Measurements from ENCODE around the gene PSMA6.

PSMA6 gene

DNA sequence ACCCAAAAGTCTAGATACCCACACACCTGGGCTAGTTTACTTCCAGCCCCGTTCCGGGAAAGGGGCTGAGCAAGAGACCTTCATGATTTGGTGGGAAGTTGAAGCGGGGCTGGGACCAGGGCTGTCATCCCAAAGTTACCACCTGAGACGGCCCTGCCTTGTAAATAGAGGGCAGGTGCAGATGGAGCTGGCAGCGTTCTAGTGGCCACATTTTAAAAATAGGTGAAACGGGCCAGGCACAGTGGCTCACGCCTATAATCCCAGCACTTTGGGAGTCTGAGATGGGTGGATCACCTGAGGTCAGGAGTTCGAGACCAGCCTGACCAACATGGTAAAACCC lies 68.9 kb downstream of the PSMA6 start:
- in situ Hi-C loops (cut with HindIII; ENCODE audit: low pct_ligation_motif_present, low sequenced_read_pairs): no loop called here
- Histone ChIP-seq H3K27ac (no peak overlapping the region), H3K27me3 (replicated peaks) (no peaks in the 10 kb centered on the region), H3K4me3 (ENCODE audit: low read depth, low read length) (no peak overlapping the region), H3K36me3 (replicated peaks) (no peaks in the 10 kb centered on the region)
- TF ChIP-seq, protein P1, sequence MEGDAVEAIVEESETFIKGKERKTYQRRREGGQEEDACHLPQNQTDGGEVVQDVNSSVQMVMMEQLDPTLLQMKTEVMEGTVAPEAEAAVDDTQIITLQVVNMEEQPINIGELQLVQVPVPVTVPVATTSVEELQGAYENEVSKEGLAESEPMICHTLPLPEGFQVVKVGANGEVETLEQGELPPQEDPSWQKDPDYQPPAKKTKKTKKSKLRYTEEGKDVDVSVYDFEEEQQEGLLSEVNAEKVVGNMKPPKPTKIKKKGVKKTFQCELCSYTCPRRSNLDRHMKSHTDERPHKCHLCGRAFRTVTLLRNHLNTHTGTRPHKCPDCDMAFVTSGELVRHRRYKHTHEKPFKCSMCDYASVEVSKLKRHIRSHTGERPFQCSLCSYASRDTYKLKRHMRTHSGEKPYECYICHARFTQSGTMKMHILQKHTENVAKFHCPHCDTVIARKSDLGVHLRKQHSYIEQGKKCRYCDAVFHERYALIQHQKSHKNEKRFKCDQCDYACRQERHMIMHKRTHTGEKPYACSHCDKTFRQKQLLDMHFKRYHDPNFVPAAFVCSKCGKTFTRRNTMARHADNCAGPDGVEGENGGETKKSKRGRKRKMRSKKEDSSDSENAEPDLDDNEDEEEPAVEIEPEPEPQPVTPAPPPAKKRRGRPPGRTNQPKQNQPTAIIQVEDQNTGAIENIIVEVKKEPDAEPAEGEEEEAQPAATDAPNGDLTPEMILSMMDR (IDR thresholded peaks at IDR 0.05; ENCODE audit: low read depth, low read length, missing control alignments): no peak
- DNase-seq: no peak

DNA sequence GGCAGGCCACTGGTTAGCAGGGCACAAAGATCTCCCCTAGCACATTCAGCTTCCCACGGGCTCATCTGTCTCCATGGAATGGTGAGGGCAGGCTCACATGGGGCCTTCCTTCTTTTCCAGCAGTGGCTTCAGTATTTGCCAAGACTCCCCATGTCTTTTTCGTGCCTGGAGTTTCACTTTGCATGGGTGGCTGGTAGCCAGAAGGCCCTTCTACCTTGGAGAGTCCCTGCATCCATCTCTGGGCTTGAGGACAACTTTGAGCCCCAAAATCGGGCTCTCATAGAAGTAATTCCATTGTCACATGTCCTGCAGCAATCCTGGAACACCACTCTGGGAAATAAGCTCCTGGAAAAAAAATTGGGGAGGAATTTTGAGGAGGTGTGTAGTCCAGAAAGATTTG lies 70.3 kb downstream of the PSMA6 start:
- no peak overlapping the region for H3K4me3 ChIP-seq (ENCODE audit: low read depth, low read length)
- no peak overlapping the region for H3K27ac ChIP-seq
- in situ Hi-C loops (cut with HindIII; ENCODE audit: low pct_ligation_motif_present, low sequenced_read_pairs): no loop called here
- no peaks in the 10 kb centered on the region for H3K36me3 ChIP-seq (replicated peaks)
- DNase-seq: no peak
- TF ChIP-seq, protein P1 (IDR thresholded peaks at IDR 0.05; ENCODE audit: low read depth, low read length, missing control alignments): no peak
- H3K27me3 ChIP-seq (replicated peaks): no peaks in the 10 kb centered on the region

DNA sequence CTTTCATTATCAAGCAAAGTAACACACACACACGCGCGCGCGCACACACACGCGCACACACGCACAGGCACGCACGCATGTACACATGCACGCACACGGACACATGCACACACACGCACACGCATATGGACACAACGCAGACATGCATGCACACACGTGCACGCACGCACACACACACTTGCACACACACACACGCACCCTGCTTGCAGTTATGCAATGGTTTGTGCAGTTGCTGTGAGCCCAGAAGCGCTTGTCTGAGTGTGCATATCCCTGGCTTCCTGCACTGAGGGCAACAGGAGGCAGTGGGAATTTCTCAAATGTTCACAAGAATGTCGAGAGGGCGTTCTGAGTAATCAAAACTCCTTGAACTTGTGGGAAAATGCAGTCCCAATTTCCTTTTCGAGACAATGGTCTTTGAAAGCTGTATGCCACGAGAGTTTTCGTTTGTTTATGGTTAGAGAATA lies 70.8 kb downstream of the PSMA6 start:
- in situ Hi-C loops (cut with HindIII; ENCODE audit: low pct_ligation_motif_present, low sequenced_read_pairs): no loop called here
- peak; percentile 58 for DNase-seq
- Histone ChIP-seq H3K36me3 (replicated peaks) (no peaks in the 10 kb centered on the region), H3K27me3 (replicated peaks) (no peaks in the 10 kb centered on the region), H3K4me3 (ENCODE audit: low read depth, low read length) (no peak overlapping the region), H3K27ac (peak overlapping the region; percentile 63)
- TF ChIP-seq, protein P1 (IDR thresholded peaks at IDR 0.05; ENCODE audit: low read depth, low read length, missing control alignments): no peak

DNA sequence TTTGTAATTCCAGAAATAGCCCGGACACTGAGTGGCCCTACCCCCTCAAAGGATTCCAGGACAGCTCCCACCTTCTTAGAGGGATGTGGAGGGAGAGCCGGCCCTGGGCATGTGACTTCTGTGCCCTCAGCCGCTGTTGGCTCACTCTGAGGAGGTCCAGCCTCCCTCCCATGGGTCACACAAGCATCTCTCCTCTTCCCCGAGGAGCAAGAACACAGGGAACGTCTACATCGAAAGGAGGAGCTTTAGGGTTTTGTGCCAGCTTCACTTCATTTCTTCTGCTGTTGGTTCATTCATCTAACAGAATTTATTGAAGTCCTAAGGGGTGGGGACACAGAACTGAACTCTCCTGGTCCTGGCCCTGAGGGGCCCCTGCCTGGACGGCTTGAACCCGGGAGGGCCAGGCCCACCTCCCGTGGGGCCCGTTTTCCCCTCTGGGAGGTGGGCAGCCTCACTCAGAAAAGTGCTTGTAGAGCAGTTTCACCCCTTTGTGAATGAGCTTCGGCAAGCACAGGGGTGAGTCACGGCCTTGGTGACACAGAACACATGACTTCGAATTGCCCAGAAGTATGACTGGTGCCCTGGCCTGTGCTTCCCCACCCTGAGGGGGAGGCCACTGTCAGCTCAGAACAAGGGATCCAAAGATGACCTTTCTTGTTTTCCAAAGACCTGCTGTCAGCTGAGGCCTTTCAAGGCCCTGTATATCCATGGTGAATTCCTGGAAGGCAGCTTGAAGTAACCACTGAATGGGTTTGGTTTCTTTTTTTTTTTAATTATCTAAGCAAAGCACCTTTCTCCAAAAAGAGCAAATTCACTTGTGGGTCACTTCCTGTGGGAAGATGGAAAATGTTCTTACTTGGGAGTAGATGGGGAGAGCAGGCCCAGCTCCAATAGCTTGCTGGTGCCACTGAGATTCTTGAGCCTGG lies 73.2 kb downstream of the PSMA6 start:
- Histone ChIP-seq H3K27me3 (replicated peaks) (no peaks in the 10 kb centered on the region), H3K36me3 (replicated peaks) (no peaks in the 10 kb centered on the region), H3K4me3 (ENCODE audit: low read depth, low read length) (no peak overlapping the region), H3K27ac (peak overlapping the region; percentile 63)
- TF ChIP-seq, protein P1 (IDR thresholded peaks at IDR 0.05; ENCODE audit: low read depth, low read length, missing control alignments): no peak
- DNase-seq: peak; percentile 86
- in situ Hi-C loops (cut with HindIII; ENCODE audit: low pct_ligation_motif_present, low sequenced_read_pairs): no loop called here

DNA sequence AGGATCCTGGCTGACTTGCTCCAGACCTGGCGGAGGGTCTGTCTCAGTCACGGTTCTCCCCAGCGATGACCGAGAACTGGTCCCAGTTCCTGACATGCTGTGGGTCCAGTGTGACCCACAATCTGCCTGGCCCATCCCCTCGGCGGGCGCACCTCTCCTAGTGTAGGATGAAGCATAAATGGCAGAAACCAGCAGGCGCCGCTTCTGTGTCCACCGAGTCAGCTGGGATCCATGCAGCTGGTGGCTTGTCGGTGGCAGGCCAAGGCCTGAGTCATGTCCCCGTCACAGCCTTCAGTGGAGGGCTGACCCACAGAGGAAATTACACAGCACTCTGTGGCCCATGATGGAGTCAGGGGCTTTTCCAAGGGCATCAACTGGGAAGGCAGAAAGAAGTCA lies 73.9 kb downstream of the PSMA6 start:
- DNase-seq: no peak
- Histone ChIP-seq H3K4me3 (ENCODE audit: low read depth, low read length) (no peak overlapping the region), H3K27ac (peak overlapping the region; percentile 63), H3K36me3 (replicated peaks) (no peaks in the 10 kb centered on the region), H3K27me3 (replicated peaks) (no peaks in the 10 kb centered on the region)
- TF ChIP-seq, protein P1 (IDR thresholded peaks at IDR 0.05; ENCODE audit: low read depth, low read length, missing control alignments): no peak
- in situ Hi-C loops (cut with HindIII; ENCODE audit: low pct_ligation_motif_present, low sequenced_read_pairs): no loop called here

Measured in brain microvascular endothelial cell (primary cell).